NCI-H460 (cell line): ENCODE results near the gene EYA2. TPM values are rescaled to one million over a fixed set of nuclear protein-coding genes. Genes with fewer than 3 reads are reported as not detected.

Experiments
- DNase-seq: peaks from one replicate; pipeline ENCODE4 v3.0.0-alpha.2; 2016; ENCODE audit warnings: low read depth; ENCODE audit errors: extremely low read depth
- small RNA-seq, 2 experiments: library from RNA; depleted of rRNA; stranded (forward); fragments of <200 nt; gene quantifications; one replicate each; pipeline ENCODE3, GENCODE V24; 2014
- total RNA-seq: library from RNA; depleted of rRNA; stranded (reverse); fragments of >200 nt; shearing (Covaris generic); gene quantifications from 2 replicates; pipeline ENCODE4 v1.2.3, GENCODE V29; 2014; rRNA removed

The EYA2 gene
- total RNA-seq, 1 experiment from 2014 or later, result 0.32 TPM

- DNase-seq, result no peak
Measured at GRCh38 chr20:47233333-47234188, 338.9 kb downstream of the EYA2 start.

- DNase-seq, result no peak
Measured at GRCh38 chr20:47235111-47235510, 340.5 kb downstream of the EYA2 start.

- no peak for DNase-seq
Measured at GRCh38 chr20:47235853-47236638, 341.4 kb downstream of the EYA2 start.

- DNase-seq, result no peak
Measured at GRCh38 chr20:47236639-47236900, 341.9 kb downstream of the EYA2 start.

- DNase-seq, result no peak
Measured at GRCh38 chr20:47237715-47238114, 343.1 kb downstream of the EYA2 start.

Small RNAs within 50 kb of the gene (small RNA-seq; reads per million reads assigned to genes)
- gene MIR3616, result 0 reads per million in 2 experiments

Other genes with a start within 250 kb of the EYA2 start
- not detected in 2 replicates for gene SLC13A3, start 243.4 kb upstream of the EYA2 start, total RNA-seq
- 24.2 and 24.6 TPM in 2 replicates for gene TP53RK, start 205.4 kb upstream of the EYA2 start, total RNA-seq
- 0.23 and 0.30 TPM in 2 replicates for gene SLC2A10, start 185.2 kb upstream of the EYA2 start, total RNA-seq